Activated CD8-positive, alpha-beta memory T cell treated with anti-CD3 and anti-CD28 coated beads for 36 hours (primary cell): ENCODE measurements around the gene CRHR1. TPM values are rescaled to one million over a fixed set of nuclear protein-coding genes. Genes with fewer than 3 reads are reported as not detected.

Source experiments
- CTCF ChIA-PET: fragments of 350-600 bp; sonication (Branson Sonifier 250); formaldehyde crosslinking; loops from one replicate; lab custom pipeline; 2021; ENCODE audit warnings: antibody characterized with exemption; lab: Charles Lee
- POLR2A ChIA-PET: fragments of 350-600 bp; sonication (Branson Sonifier 250); formaldehyde crosslinking; loops from one replicate; lab custom pipeline; 2021; ENCODE audit warnings: antibody characterized with exemption; lab: Charles Lee
- total RNA-seq, 2 experiments: library from RNA; stranded (reverse); gene quantifications; one replicate each; pipeline ENCODE4 v1.2.3, GENCODE V29; 2021

Gene CRHR1
- total RNA-seq, 2 experiments from 2014 or later: not detected

DNA sequence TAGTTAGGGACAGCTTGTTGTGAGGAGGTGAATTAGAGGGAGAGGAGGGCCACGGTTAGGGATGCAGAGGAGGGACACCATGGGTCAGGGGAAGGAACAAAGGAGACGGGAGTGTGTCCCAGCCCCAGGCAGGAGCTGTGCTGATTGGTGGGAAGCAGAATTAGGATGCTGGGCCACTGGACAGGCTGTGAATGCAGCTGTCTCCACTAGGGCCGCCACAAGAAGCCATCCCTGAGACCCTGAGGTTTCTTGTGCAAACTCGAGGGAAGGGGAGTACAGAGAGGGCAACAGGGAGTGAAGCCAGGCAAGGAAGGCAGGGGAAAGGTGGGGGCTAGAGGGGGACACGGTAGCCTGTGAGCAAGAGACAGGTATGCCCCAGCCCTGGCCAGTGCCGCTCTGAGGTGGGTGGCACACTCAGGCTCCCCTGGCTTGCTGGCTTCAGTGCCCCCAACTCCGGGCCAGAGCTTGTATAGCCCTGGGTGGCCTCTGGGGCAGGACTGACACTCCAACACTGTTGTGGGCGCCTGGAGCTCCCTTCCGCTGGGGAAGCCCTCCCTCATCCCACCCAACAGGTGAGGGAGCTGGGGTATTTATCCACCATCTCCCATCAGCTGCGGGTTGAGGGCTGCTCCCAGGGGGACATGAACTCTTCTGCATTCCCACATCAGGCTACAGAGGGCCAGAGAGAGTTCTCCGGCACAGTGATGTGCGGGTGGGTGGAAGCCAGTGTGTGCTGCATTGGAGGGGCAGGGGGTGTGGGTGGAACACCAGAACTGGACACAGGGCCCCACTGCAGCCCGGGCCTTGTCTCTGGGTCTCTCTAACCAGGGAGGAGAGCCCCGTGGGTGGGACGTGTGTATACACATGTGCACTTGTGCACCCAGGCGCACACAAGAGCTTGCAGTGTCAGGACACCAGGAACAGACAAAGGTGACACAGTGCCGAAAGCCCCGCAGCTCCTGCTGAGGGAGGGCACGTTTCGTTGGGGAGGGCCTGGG, 52.2 kb downstream of the CRHR1 start:
- ChIA-PET POLR2A (no interaction called here), CTCF (no interaction called here)

GRCh38 chr17:45837187-45837586, 53.1 kb downstream of the CRHR1 start:
- ChIA-PET POLR2A (no interaction called here), CTCF (no interaction called here)

- CTCF ChIA-PET: no interaction called here
- POLR2A ChIA-PET: no interaction called here
Observed at GRCh38 chr17:45837603-45838002, 53.5 kb downstream of the CRHR1 start.

DNA sequence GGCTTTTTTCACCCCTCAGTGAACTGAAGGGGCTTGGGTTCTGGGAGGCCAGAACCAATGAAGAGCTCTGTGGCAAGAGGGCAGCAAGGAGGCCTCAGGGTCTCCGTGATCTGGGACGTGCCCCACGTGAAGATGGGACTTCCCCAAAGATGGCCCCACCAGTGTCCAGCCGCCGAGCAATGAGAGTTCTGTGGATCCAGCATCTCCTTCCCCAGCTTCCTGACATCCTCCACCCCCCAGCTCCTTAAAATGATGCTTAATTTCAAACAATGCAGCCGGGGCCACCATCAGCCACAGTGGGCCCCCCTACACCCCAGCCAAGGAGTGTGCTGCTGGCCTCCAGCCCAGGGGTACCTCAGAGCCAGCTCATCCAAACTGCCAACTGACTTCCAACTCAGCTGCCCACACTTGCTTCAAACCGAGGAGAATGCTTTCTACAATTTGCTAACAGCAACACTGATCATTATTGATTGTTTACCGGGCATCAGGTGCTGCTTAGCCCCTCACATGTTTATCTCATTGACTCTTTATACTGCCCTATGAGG, 54.7 kb downstream of the CRHR1 start:
- ChIA-PET CTCF (interaction anchor here (0.7 to 1.2 kb wide), 3 partner anchors 196 to 424 kb away, joined by 3 read pairs; no protein-coding TSS in a partner anchor), POLR2A (interaction anchor here (0.6 kb wide), 1 partner anchor 241 kb away, joined by 4 read pairs; no protein-coding TSS in a partner anchor)

- POLR2A ChIA-PET: no interaction called here
- CTCF ChIA-PET: interaction anchor here (1.2 kb wide), 1 partner anchor 199 kb away, joined by 3 read pairs; no protein-coding TSS in a partner anchor
Observed at GRCh38 chr17:45839442-45839841, 55.3 kb downstream of the CRHR1 start.

DNA sequence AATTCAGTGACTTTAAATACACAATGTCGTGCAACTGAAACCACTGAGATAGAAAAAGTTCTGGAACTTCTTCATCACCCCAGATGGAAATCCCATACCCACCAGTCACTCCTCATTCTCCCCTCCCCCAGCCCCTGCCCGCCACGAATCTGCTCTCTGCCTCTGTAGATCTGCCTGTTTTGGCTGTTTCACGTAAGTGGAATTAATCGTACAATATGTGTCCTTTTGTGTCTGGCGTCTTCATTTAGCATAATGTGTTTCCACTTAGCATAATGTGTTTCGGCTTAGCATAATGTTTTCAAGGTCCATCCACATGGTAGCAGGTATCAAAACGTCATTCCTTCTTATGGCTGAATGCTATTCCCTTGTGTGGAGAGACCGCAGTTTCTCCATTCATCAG, 57.1 kb downstream of the CRHR1 start:
- POLR2A ChIA-PET: no interaction called here
- CTCF ChIA-PET: interaction anchor here (0.9 kb wide), 1 partner anchor 9 kb away, joined by 3 read pairs; no protein-coding TSS in a partner anchor

GRCh38 chr17:45841883-45842525, 57.9 kb downstream of the CRHR1 start:
- POLR2A ChIA-PET: no interaction called here
- CTCF ChIA-PET: no interaction called here

DNA sequence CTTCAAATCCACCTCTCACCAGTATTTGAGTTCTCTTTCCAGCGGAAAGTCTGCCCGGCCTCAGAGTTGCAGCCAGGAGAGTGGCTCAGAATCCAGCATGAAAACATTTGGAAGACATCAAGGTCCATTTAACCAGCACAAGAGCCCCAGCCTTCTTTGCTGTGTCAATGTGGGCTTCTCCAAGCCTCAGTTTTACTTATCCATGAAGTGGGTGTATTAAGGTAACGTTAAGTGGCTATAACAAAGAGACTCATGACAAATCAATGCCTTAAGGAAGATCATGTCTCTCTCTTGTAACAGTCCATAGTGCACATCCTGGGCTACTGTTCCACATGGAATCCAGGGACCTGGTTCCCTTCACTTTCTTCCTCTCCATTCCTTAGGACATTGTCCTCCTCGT, 59.6 kb downstream of the CRHR1 start:
- POLR2A ChIA-PET: no interaction called here
- CTCF ChIA-PET: no interaction called here

DNA sequence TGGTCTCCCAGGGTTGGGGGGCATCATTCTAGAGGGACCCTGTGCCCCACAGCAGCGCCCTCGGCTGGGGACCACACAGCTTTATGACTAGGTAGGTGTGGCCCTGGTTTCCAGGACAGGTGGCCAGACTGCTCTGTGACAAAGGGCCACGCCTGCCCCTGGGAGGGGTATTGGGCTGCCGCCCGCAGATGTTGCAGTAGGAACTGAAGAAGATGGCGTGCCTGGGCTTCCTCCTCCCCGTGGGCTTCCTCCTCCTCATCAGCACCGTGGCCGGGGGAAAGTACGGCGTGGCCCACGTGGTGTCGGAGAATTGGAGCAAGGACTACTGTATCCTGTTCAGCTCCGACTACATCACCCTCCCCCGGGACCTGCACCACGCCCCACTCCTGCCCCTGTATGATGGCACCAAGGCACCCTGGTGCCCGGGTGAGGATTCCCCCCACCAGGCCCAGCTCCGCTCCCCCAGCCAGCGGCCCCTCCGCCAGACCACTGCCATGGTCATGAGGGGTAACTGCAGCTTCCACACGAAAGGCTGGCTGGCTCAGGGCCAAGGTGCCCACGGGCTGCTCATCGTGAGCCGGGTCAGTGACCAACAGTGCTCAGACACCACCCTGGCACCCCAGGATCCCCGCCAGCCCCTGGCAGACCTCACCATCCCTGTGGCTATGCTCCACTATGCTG, 60.7 kb downstream of the CRHR1 start, which contains the start of gene SPPL2C:
SPPL2C (plus strand) TSS at position 187 of the 681 bp plus-strand sequence; CDS start at position 213, 26 bp downstream.
- ChIA-PET CTCF (no interaction called here), POLR2A (no interaction called here)

GRCh38 chr17:45845376-45846185, 61.5 kb downstream of the CRHR1 start:
- POLR2A ChIA-PET: no interaction called here

DNA sequence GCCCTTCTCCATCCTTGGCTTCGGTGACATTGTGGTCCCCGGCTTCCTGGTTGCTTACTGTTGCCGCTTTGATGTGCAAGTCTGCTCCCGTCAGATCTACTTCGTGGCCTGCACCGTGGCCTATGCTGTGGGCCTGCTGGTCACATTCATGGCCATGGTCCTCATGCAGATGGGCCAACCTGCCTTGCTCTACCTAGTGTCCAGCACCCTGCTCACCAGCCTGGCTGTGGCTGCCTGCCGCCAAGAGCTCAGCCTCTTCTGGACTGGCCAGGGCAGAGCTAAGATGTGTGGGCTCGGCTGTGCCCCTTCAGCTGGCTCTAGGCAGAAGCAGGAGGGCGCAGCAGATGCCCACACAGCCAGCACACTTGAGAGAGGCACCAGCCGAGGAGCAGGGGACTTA, 62.1 kb downstream of the CRHR1 start:
- ChIA-PET POLR2A (no interaction called here), CTCF (no interaction called here)

More at GRCh38 chr17:45845376-45846185, 61.5 kb downstream of the CRHR1 start:
- CTCF ChIA-PET: no interaction called here

DNA sequence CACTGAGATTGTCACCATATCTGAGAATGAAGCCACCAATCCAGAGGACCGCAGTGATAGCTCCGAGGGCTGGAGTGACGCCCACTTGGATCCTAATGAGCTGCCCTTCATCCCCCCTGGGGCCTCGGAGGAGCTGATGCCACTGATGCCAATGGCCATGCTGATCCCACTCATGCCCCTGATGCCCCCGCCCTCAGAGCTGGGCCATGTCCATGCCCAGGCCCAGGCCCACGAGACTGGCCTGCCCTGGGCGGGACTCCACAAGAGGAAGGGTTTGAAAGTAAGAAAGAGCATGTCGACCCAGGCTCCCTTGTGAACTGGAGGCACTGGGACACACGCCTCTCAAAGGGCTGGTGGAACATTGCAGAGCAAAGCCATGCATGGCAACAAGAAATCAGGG, 62.5 kb downstream of the CRHR1 start:
- POLR2A ChIA-PET: no interaction called here

DNA sequence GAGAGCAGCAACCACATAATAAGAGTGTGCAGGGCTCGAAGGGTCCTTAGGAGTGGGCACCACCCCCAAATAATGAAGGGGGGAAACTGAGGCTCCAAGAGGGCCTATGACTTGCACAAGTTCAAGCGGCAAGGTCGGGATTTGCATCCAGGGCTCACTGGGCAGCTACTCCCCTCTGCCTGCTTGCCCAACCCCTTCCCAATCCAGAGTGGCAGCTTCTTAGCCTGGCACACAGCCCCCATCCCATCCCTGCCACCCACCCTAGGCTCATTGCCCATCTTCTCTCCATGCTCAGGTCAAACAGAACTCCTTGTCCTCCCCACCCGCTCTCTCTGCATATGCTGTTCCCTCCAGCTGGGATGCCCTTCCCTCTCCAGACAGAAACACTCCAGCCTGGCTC, 63.0 kb downstream of the CRHR1 start:
- POLR2A ChIA-PET: no interaction called here
- CTCF ChIA-PET: no interaction called here

More for the DNA sequence above, 62.5 kb downstream of the CRHR1 start:
- CTCF ChIA-PET: no interaction called here

DNA sequence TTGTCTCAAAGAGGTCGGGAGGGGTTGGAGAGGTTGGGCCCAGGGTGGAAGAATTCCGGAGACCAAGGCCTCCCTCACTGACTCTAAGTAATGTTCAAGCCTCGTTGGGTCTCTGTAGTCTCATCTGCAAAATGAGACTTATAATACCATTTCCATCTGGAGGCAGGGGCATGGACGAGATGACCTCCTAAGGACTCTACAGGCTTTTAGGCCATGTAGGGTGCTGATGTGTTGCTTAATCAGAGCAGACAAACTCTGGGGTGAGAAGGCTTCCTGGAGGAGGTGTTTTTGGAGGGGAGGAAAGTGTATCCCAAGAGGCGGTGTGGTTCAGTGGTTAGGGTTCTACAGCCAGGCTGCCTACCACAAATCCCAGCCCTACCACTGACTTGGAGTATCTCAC, 63.6 kb downstream of the CRHR1 start:
- POLR2A ChIA-PET: no interaction called here
- CTCF ChIA-PET: no interaction called here

- CTCF ChIA-PET: no interaction called here
- POLR2A ChIA-PET: no interaction called here
Observed at GRCh38 chr17:45848405-45848804, 64.3 kb downstream of the CRHR1 start.

- CTCF ChIA-PET: no interaction called here
Observed at GRCh38 chr17:45848868-45849535, 64.9 kb downstream of the CRHR1 start.

GRCh38 chr17:45849536-45849990, 65.4 kb downstream of the CRHR1 start:
- POLR2A ChIA-PET: no interaction called here
- CTCF ChIA-PET: interaction anchor here (0.8 kb wide), 1 partner anchor 1230 kb away, joined by 3 read pairs; no protein-coding TSS in a partner anchor

More at GRCh38 chr17:45848868-45849535, 64.9 kb downstream of the CRHR1 start:
- POLR2A ChIA-PET: no interaction called here

DNA sequence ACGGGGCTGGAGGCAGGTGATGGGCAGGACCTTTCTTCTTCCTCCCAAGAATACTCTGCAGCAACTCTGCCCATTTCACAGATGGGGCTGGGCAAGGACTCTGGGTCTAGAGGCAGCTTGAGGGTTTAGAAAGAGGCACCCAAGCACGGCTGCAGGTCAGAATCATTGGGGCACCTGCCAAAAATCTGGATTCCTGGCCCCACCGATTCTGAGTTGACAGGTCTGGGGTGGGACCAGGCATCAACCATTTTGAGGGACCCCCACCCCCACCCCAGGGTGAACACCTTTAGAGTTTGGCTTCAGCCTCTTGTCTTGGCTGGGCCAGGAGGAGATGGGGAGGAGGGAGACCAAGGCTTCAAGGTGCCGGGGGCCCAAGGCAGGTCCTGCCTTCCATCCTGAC, 65.9 kb downstream of the CRHR1 start:
- POLR2A ChIA-PET: no interaction called here
- CTCF ChIA-PET: interaction anchor here (0.8 kb wide), 1 partner anchor 1230 kb away, joined by 3 read pairs; no protein-coding TSS in a partner anchor
